ENCODE measurements around the gene SUSD1.

- TF ChIP-seq, protein P1, sequence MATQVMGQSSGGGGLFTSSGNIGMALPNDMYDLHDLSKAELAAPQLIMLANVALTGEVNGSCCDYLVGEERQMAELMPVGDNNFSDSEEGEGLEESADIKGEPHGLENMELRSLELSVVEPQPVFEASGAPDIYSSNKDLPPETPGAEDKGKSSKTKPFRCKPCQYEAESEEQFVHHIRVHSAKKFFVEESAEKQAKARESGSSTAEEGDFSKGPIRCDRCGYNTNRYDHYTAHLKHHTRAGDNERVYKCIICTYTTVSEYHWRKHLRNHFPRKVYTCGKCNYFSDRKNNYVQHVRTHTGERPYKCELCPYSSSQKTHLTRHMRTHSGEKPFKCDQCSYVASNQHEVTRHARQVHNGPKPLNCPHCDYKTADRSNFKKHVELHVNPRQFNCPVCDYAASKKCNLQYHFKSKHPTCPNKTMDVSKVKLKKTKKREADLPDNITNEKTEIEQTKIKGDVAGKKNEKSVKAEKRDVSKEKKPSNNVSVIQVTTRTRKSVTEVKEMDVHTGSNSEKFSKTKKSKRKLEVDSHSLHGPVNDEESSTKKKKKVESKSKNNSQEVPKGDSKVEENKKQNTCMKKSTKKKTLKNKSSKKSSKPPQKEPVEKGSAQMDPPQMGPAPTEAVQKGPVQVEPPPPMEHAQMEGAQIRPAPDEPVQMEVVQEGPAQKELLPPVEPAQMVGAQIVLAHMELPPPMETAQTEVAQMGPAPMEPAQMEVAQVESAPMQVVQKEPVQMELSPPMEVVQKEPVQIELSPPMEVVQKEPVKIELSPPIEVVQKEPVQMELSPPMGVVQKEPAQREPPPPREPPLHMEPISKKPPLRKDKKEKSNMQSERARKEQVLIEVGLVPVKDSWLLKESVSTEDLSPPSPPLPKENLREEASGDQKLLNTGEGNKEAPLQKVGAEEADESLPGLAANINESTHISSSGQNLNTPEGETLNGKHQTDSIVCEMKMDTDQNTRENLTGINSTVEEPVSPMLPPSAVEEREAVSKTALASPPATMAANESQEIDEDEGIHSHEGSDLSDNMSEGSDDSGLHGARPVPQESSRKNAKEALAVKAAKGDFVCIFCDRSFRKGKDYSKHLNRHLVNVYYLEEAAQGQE (IDR thresholded peaks at IDR 0.05; ENCODE audit: insufficient read depth in 1 of 2, low read depth in 2 of 2, low read length in 1 of 2) = no peak
- no peak for TF ChIP-seq CTCF (IDR thresholded peaks at IDR 0.05)
Measured at GRCh38 chr9:112003538-112003937, 171.6 kb downstream of the SUSD1 start.
